Measurements from ENCODE around the gene STAB2. TPM values are rescaled to one million over a fixed set of nuclear protein-coding genes. Genes with fewer than 3 reads are reported as not detected.

The STAB2 gene
- total and polyA plus RNA-seq, 9 donors, result 0.05 to 9.3 (median 0.86) TPM

- Histone ChIP-seq H3K27me3 (no peaks in the 10 kb centered on the region), H3K4me3 (no peak overlapping the region), H3K27ac (no peak overlapping the region), H3K36me3 (no peaks in the 10 kb centered on the region), H3K4me1 (ENCODE audit: insufficient read depth) (no peaks in the 10 kb centered on the region), H3K9me3 (no peaks in the 10 kb centered on the region)
- no peak for DNase-seq
- intact Hi-C loops (cut with DNase I), result no loop called here
- WGBS, 3 donors, result 9 to 37% (median 26%) methylated on average over 2 of the region's 2 CpGs
- TF ChIP-seq POLR2A (IDR thresholded peaks at IDR 0.05) (no peak), EP300 (IDR thresholded peaks at IDR 0.05) (no peak), CTCF (IDR thresholded peaks at IDR 0.05) (no peak)
Measured at GRCh38 chr12:103687253-103687652, 100.2 kb downstream of the STAB2 start.

DNA sequence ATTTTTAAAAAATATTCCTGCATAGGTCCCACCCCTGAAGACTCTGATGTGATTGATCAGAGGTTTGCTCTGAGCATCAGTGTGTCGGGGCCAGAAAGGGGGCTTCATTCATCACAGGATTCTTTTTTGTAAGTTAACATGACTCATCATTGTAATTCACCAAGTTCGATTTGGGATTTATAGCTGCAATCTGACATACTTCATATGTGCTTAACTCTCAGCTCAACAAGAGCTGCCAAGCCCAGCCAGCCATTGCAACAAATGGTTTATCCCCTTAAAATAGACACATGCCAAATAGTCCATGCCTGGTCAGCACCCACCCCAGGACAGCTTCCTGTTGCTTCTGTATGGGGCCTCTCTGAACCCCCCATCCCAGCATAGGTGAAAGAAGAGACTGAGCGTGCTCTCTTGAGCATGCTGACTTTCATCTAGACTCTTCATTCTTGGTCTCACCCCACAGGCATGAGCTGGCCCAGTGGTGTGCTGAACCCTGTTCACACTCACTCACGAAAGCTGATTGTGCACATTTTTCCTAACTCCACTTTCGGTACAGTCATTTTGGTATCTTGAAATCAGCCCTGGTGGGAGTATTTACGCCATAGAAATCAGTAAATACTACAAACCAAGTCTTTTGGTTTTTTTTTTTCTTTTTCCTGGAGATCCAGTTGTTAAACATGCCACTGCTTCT lies 101.4 kb downstream of the STAB2 start:
- 59 to 70% (median 64%) methylated on average over 6 of the region's 6 CpGs for WGBS, 3 donors
- Histone ChIP-seq H3K4me1 (ENCODE audit: insufficient read depth) (no peaks in the 10 kb centered on the region), H3K27ac (no peak overlapping the region), H3K9me3 (no peaks in the 10 kb centered on the region), H3K4me3 (no peak overlapping the region), H3K27me3 (no peaks in the 10 kb centered on the region), H3K36me3 (no peaks in the 10 kb centered on the region)
- no peak for TF ChIP-seq EP300 (IDR thresholded peaks at IDR 0.05)
- no peak for TF ChIP-seq POLR2A (IDR thresholded peaks at IDR 0.05)
- TF ChIP-seq CTCF (IDR thresholded peaks at IDR 0.05), result no peak
- DNase-seq, result no peak
- intact Hi-C loops (cut with DNase I), result no loop called here

DNA sequence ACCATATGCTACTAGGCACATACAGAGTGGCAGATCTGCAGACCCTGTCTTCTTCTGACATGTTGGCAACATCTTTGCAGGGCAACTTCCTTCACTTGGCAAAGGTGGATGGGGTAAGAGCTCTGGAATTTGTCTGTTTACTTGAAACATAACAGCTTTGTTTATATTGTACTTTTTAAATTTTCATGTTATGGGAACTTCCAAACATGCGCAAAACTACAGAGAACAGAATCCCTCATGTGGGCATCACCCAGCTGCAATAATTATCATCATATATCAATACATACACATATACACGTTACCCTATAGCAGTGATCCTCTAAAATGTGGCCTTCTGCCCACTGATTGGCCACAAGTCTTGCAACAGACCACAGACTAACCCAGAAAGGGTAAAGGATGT lies 103.4 kb downstream of the STAB2 start:
- H3K36me3 ChIP-seq, result no peaks in the 10 kb centered on the region
- 72 to 83% (median 80%) methylated on average over 2 of the region's 2 CpGs for WGBS, 3 donors
- H3K27me3 ChIP-seq, result no peaks in the 10 kb centered on the region
- H3K4me1 ChIP-seq (ENCODE audit: insufficient read depth), result no peaks in the 10 kb centered on the region
- intact Hi-C loops (cut with DNase I), result no loop called here
- H3K4me3 ChIP-seq, result no peak overlapping the region
- no peak for DNase-seq
- H3K27ac ChIP-seq, result no peak overlapping the region
- H3K9me3 ChIP-seq, result no peaks in the 10 kb centered on the region
- TF ChIP-seq POLR2A (IDR thresholded peaks at IDR 0.05) (no peak), EP300 (IDR thresholded peaks at IDR 0.05) (no peak), CTCF (IDR thresholded peaks at IDR 0.05) (no peak)

GRCh38 chr12:103691063-103691462 lies 104.0 kb downstream of the STAB2 start:
- no peak overlapping the region for H3K4me3 ChIP-seq
- WGBS, 3 donors, result 72 to 79% (median 74%) methylated on average over 3 of the region's 3 CpGs
- no peak for DNase-seq
- H3K27ac ChIP-seq, result no peak overlapping the region
- no peaks in the 10 kb centered on the region for H3K4me1 ChIP-seq (ENCODE audit: insufficient read depth)
- TF ChIP-seq POLR2A (IDR thresholded peaks at IDR 0.05) (no peak), CTCF (IDR thresholded peaks at IDR 0.05) (no peak), EP300 (IDR thresholded peaks at IDR 0.05) (no peak)
- H3K9me3 ChIP-seq, result no peaks in the 10 kb centered on the region
- H3K27me3 ChIP-seq, result no peaks in the 10 kb centered on the region
- intact Hi-C loops (cut with DNase I), result no loop called here
- H3K36me3 ChIP-seq, result no peaks in the 10 kb centered on the region

All from ovary (tissue), 9 donors.